GM12878 (cell line): ENCODE measurements around the gene SELPLG. TPM values are rescaled to one million over a fixed set of nuclear protein-coding genes. Genes with fewer than 3 reads are reported as not detected.

Source experiments
- E2F8 ChIP-seq: fragments of 450-650 bp; IDR thresholded peaks from 2 replicates; pipeline ENCODE4 v1.6.1; 2018; ENCODE audit warnings: mild to moderate bottlenecking, low read depth, moderate library complexity; ENCODE audit not compliant: partially characterized antibody
- E4F1 ChIP-seq: fragments of 450-650 bp; IDR thresholded peaks from 2 replicates; pipeline ENCODE4 v1.6.1; 2018; ENCODE audit warnings: borderline replicate concordance, mild to moderate bottlenecking; ENCODE audit not compliant: partially characterized antibody
- NR2C2 ChIP-seq: IDR thresholded peaks from 2 replicates; pipeline ENCODE4 v1.6.1; 2011; ENCODE audit warnings: borderline replicate concordance, low read depth; ENCODE audit not compliant: control insufficient read depth, insufficient read length
- TAF1 ChIP-seq: IDR thresholded peaks from 2 replicates; pipeline ENCODE4 v1.6.1; 2011; ENCODE audit warnings: mild to moderate bottlenecking, low read depth, low read length, borderline replicate concordance
- polyA plus RNA-seq, 11 experiments: library from polyadenylated mRNA; depleted of rRNA in 4 of 11; unstranded in 6 of 11; stranded (reverse) in 5 of 11; fragments of >200 nt; fragmentation: Nextera tagmentation in 4 of 11; fragmentation: Illumina TruSeq in 1 of 11; extraction: Ambion mirVana in 4 of 11; extraction: Trizol in 1 of 11; gene quantifications; 1 replicate in 1 of 11; 2 replicates in 10 of 11; pipeline versions ENCODE4 v1.2.1 to v1.2.3, GENCODE V29; 2011 to 2016; ENCODE audit warnings: inconsistent platforms in 2 of 11, missing spikeins in 2 of 11, low read depth in 1 of 11
- total RNA-seq, 4 experiments: library from RNA; depleted of rRNA in 3 of 4; stranded (reverse); fragments of >200 nt in 3 of 4; fragmentation: Illumina TruSeq in 1 of 4; extraction: Trizol in 1 of 4; gene quantifications; 2 replicates each; pipeline versions ENCODE4 v1.2.1 to v1.2.3, GENCODE V29; 2013 to 2021

Gene SELPLG
- total and polyA plus RNA-seq, 10 of the 15 experiments (the other 5 are each of a cell fraction or from before 2014, with no cell fraction given), result 3.2 to 32.3 (median 23.9) TPM

- no peak for TF ChIP-seq E2F8
- TF ChIP-seq NR2C2, result no peak
- TF ChIP-seq E4F1, result no peak
- no peak for TF ChIP-seq TAF1
- TF ChIP-seq, all 136 proteins: peak for 0
These were observed 45.5 kb upstream of the SELPLG start (continued) for GRCh38 chr12:108679106-108679681.
